Astrocyte (in vitro differentiated cells and primary cell): ENCODE measurements around the gene PSTK. TPM values are rescaled to one million over a fixed set of nuclear protein-coding genes. Genes with fewer than 3 reads are reported as not detected.

Experiments
- DNase-seq: peaks from one replicate; pipeline ENCODE4 v3.0.0-alpha.2; 2010; ENCODE audit warnings: low read depth
- FAIRE-seq: peaks from 2 replicates; lab custom pipeline; 2011; peaks lifted over from hg19 to GRCh38; lab: Jason Lieb, UNC
- H2AFZ ChIP-seq: 2 replicates; pipeline ENCODE4 v1.6.0; 2012; ENCODE audit warnings: low read depth, low read length, inconsistent platforms
- H3K27ac ChIP-seq: 2 replicates; pipeline ENCODE4 v1.5.1; 2011; ENCODE audit warnings: low read depth, low read length, inconsistent platforms
- H3K27me3 ChIP-seq: 2 replicates; pipeline ENCODE4 v1.6.0; 2011; ENCODE audit warnings: low read length, inconsistent platforms; ENCODE audit not compliant: insufficient read depth
- H3K36me3 ChIP-seq: 2 replicates; pipeline ENCODE4 v1.5.1; 2011; ENCODE audit warnings: low read length, inconsistent platforms; ENCODE audit not compliant: insufficient read depth
- H3K4me1 ChIP-seq: 2 replicates; pipeline ENCODE4 v1.5.1; 2011; ENCODE audit warnings: low read length, inconsistent platforms; ENCODE audit not compliant: insufficient read depth
- H3K4me2 ChIP-seq: 2 replicates; pipeline ENCODE4 v1.6.0; 2012; ENCODE audit warnings: low read length, inconsistent platforms
- H3K4me3 ChIP-seq: 2 replicates; pipeline ENCODE4 v1.5.1; 2011; ENCODE audit warnings: low read depth, mild to moderate bottlenecking, low read length, inconsistent platforms; ENCODE audit not compliant: insufficient read depth
- H3K79me2 ChIP-seq: 2 replicates; pipeline ENCODE4 v1.6.0; 2012; ENCODE audit warnings: mild to moderate bottlenecking, low read length, inconsistent platforms; ENCODE audit not compliant: insufficient read depth
- H3K9ac ChIP-seq: 2 replicates; pipeline ENCODE4 v1.6.0; 2012; ENCODE audit warnings: mild to moderate bottlenecking, low read length, inconsistent platforms
- H3K9me3 ChIP-seq: 2 replicates; pipeline ENCODE4 v1.5.1; 2012; ENCODE audit warnings: low read depth, mild to moderate bottlenecking, low read length, inconsistent platforms; ENCODE audit not compliant: insufficient read depth
- H4K20me1 ChIP-seq: 2 replicates; pipeline ENCODE4 v1.6.0; 2012; ENCODE audit warnings: low read length, inconsistent platforms; ENCODE audit not compliant: insufficient read depth
- H3K27ac Mint-ChIP-seq: one replicate; pipeline ENCODE4 v1.8.0; 2021; ENCODE audit warnings: mild to moderate bottlenecking, mixed read lengths; ENCODE audit not compliant: unreplicated experiment
- H3K27me3 Mint-ChIP-seq: one replicate; pipeline ENCODE4 v1.8.0; 2021; ENCODE audit warnings: low read depth, mixed read lengths; ENCODE audit not compliant: unreplicated experiment
- H3K36me3 Mint-ChIP-seq: one replicate; pipeline ENCODE4 v1.8.0; 2021; ENCODE audit warnings: low read depth, mixed read lengths; ENCODE audit not compliant: unreplicated experiment
- H3K4me1 Mint-ChIP-seq: one replicate; pipeline ENCODE4 v1.8.0; 2021; ENCODE audit warnings: low read depth, mixed read lengths; ENCODE audit not compliant: unreplicated experiment
- H3K4me3 Mint-ChIP-seq: one replicate; pipeline ENCODE4 v1.8.0; 2021; ENCODE audit warnings: mild to moderate bottlenecking, moderate library complexity, mixed read lengths; ENCODE audit not compliant: unreplicated experiment
- H3K9me3 Mint-ChIP-seq: one replicate; pipeline ENCODE4 v1.8.0; 2021; ENCODE audit warnings: mild to moderate bottlenecking, mixed read lengths; ENCODE audit not compliant: unreplicated experiment
- EZH2 ChIP-seq: IDR thresholded peaks from 2 replicates; pipeline ENCODE4 v1.6.1; 2012; ENCODE audit warnings: mild to moderate bottlenecking, low read length, inconsistent platforms; ENCODE audit not compliant: insufficient read depth
- total RNA-seq: library from RNA; stranded (reverse); gene quantifications from 2 replicates; pipeline ENCODE4 v1.2.1, GENCODE V29; 2021
- TF ChIP-seq, protein P1 (sequence below): IDR thresholded peaks from 2 replicates; pipeline ENCODE4 v1.5.1; 2011; ENCODE audit warnings: low read depth, mild to moderate bottlenecking, inconsistent platforms, low read length, moderate library complexity; ENCODE audit not compliant: insufficient read depth

Gene PSTK
- total RNA-seq, 1 donor from 2014 or later = 4.8 TPM

- H3K4me3 Mint-ChIP-seq = no peak overlapping the region
- Histone ChIP-seq H3K4me2 (no peak overlapping the region), H3K9me3 (no peaks in the 10 kb centered on the region), H4K20me1 (no peaks in the 10 kb centered on the region), H3K4me3 (no peak overlapping the region), H3K9ac (no peak overlapping the region), H3K79me2 (no peaks in the 10 kb centered on the region), H2AFZ (no peak overlapping the region), H3K27ac (no peak overlapping the region), H3K36me3 (no peaks in the 10 kb centered on the region), H3K27me3 (no peaks in the 10 kb centered on the region), H3K4me1 (no peaks in the 10 kb centered on the region)
- DNase-seq = no peak
- FAIRE-seq = no peak
- peaks cover 7% of the 10 kb centered on the region for H3K27me3 Mint-ChIP-seq
- H3K36me3 Mint-ChIP-seq = peaks cover 6% of the 10 kb centered on the region
- H3K4me1 Mint-ChIP-seq = no peaks in the 10 kb centered on the region
- no peak overlapping the region for H3K27ac Mint-ChIP-seq
- peaks cover 21% of the 10 kb centered on the region for H3K9me3 Mint-ChIP-seq
- TF ChIP-seq, protein P1, sequence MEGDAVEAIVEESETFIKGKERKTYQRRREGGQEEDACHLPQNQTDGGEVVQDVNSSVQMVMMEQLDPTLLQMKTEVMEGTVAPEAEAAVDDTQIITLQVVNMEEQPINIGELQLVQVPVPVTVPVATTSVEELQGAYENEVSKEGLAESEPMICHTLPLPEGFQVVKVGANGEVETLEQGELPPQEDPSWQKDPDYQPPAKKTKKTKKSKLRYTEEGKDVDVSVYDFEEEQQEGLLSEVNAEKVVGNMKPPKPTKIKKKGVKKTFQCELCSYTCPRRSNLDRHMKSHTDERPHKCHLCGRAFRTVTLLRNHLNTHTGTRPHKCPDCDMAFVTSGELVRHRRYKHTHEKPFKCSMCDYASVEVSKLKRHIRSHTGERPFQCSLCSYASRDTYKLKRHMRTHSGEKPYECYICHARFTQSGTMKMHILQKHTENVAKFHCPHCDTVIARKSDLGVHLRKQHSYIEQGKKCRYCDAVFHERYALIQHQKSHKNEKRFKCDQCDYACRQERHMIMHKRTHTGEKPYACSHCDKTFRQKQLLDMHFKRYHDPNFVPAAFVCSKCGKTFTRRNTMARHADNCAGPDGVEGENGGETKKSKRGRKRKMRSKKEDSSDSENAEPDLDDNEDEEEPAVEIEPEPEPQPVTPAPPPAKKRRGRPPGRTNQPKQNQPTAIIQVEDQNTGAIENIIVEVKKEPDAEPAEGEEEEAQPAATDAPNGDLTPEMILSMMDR = no peak
Measured at GRCh38 chr10:122968698-122969097, 11.5 kb upstream of the PSTK start.

DNA sequence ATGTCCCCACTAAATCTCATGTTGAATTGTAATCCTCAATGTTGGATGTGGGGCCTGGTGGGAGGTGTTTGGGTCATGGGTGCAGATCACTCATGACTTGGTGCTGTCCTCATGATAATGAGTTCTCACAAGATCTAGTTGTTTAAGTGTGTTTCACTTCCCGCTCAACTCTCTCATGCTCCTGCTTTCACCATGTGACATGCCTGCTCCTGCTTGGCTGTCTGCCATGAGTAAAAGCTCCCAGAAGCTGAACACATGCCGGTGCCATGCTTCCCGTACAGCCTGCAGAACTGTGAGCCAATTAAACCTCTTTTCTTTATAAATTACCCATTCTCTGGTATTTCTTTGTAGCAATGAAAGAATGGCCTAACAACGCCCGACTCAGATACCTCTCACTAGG, 6.2 kb upstream of the PSTK start:
- Histone ChIP-seq H3K27me3 (no peaks in the 10 kb centered on the region), H3K4me2 (no peak overlapping the region), H3K36me3 (no peaks in the 10 kb centered on the region), H2AFZ (no peak overlapping the region), H3K9me3 (no peaks in the 10 kb centered on the region), H4K20me1 (no peaks in the 10 kb centered on the region), H3K4me1 (no peaks in the 10 kb centered on the region), H3K4me3 (no peak overlapping the region), H3K27ac (no peak overlapping the region), H3K9ac (no peak overlapping the region), H3K79me2 (no peaks in the 10 kb centered on the region)
- DNase-seq (no peak), FAIRE-seq (no peak)
- no peaks in the 10 kb centered on the region for H3K4me1 Mint-ChIP-seq
- no peak overlapping the region for H3K27ac Mint-ChIP-seq
- H3K4me3 Mint-ChIP-seq = no peak overlapping the region
- peaks cover 2% of the 10 kb centered on the region for H3K27me3 Mint-ChIP-seq
- no peaks in the 10 kb centered on the region for H3K36me3 Mint-ChIP-seq
- TF ChIP-seq EZH2 = no peak
- TF ChIP-seq, protein P1 = no peak
- H3K9me3 Mint-ChIP-seq = no peaks in the 10 kb centered on the region

GRCh38 chr10:122974543-122975064, 5.6 kb upstream of the PSTK start:
- Histone ChIP-seq H3K79me2 (no peaks in the 10 kb centered on the region), H3K9me3 (no peaks in the 10 kb centered on the region), H3K4me1 (no peaks in the 10 kb centered on the region), H3K27ac (no peak overlapping the region), H3K4me3 (no peak overlapping the region), H3K4me2 (no peak overlapping the region), H2AFZ (no peak overlapping the region), H3K27me3 (no peaks in the 10 kb centered on the region), H3K9ac (no peak overlapping the region), H3K36me3 (no peaks in the 10 kb centered on the region), H4K20me1 (no peaks in the 10 kb centered on the region)
- no peak for FAIRE-seq
- no peaks in the 10 kb centered on the region for H3K4me1 Mint-ChIP-seq
- H3K27me3 Mint-ChIP-seq = peaks cover 2% of the 10 kb centered on the region
- TF ChIP-seq, protein P1 = no peak
- TF ChIP-seq EZH2 = no peak
- H3K27ac Mint-ChIP-seq = no peak overlapping the region
- no peaks in the 10 kb centered on the region for H3K36me3 Mint-ChIP-seq
- DNase-seq = no peak
- H3K4me3 Mint-ChIP-seq = no peak overlapping the region
- no peaks in the 10 kb centered on the region for H3K9me3 Mint-ChIP-seq
